HepG2 (cell line): ENCODE results near the gene IL12B. TPM values are rescaled to one million over a fixed set of nuclear protein-coding genes. Genes with fewer than 3 reads are reported as not detected.

ENCODE experiments used
- ATAC-seq: fragments of 200-7000 bp; cut with Tn5 transposase; 3 replicates; pipeline ENCODE4 v1.9.1; 2020; ENCODE audit warnings: mild to moderate bottlenecking, moderate library complexity
- BruUV-seq: library from RNA; stranded (reverse); fragments of 400-500 nt; replicated peaks from 2 replicates; lab custom pipeline; 2021; lab: Mats Ljungman, UMichigan
- CTCF ChIA-PET: fragments of 300-600 bp; formaldehyde crosslinking; extraction: SDS; loops from one replicate; lab custom pipeline; 2021; ENCODE audit warnings: low total read pairs, inconsistent platforms, low intra/inter-chr PET ratio; lab: Yijun Ruan, JAX
- POLR2A ChIA-PET: fragments of 350-600 bp; sonication (Branson Sonifier 250); formaldehyde crosslinking; loops from one replicate; lab custom pipeline; 2020; ENCODE audit warnings: antibody characterized with exemption, inconsistent platforms; lab: Yijun Ruan, JAX
- DNase-seq: peaks from one replicate; pipeline ENCODE4 v3.0.0-alpha.2; 2015; ENCODE audit warnings: low spot score
- FAIRE-seq: peaks from 3 replicates; lab custom pipeline; 2011; peaks lifted over from hg19 to GRCh38; lab: Jason Lieb, UNC
- H2AFZ ChIP-seq: one replicate; pipeline ENCODE4 v1.6.1; 2011; ENCODE audit warnings: low read length, inconsistent platforms
- H3K27ac ChIP-seq: fragments of 300-600 bp; 3 replicates; pipeline ENCODE4 v1.8.0; 2011; ENCODE audit warnings: mixed run types, mild to moderate bottlenecking, mixed read lengths, low read length, inconsistent platforms; ENCODE audit not compliant: insufficient read depth; ENCODE audit errors: extremely low read length
- H3K27me3 ChIP-seq, 2 experiments: fragments of 200-600 bp in 1 of 2; 2 replicates in 1 of 2; 3 replicates in 1 of 2; pipeline versions ENCODE4 v1.6.0 to v1.8.0; 2011; ENCODE audit warnings: low read length in 2 of 2, mild to moderate bottlenecking in 2 of 2, moderate library complexity in 2 of 2, inconsistent platforms in 1 of 2; ENCODE audit not compliant: insufficient read depth in 2 of 2, control insufficient read depth in 1 of 2
- H3K36me3 ChIP-seq, 2 experiments: fragments of 200-600 bp in 1 of 2; replicated peaks in 1 of 2; 2 replicates in 1 of 2; 3 replicates in 1 of 2; pipeline versions ENCODE4 v1.5.1 to v1.8.0; 2011; ENCODE audit warnings: low read length in 2 of 2, inconsistent platforms in 1 of 2; ENCODE audit not compliant: insufficient read depth in 2 of 2, control insufficient read depth in 1 of 2
- H3K4me1 ChIP-seq: 2 replicates; pipeline ENCODE4 v1.5.1; 2012; ENCODE audit warnings: low read length, inconsistent platforms; ENCODE audit not compliant: insufficient read depth
- H3K4me2 ChIP-seq: 2 replicates; pipeline ENCODE4 v1.6.0; 2011; ENCODE audit warnings: low read depth, low read length, inconsistent platforms
- H3K4me3 ChIP-seq, 3 experiments: fragments of 200-600 bp in 1 of 3; sonication (generic), shearing (Covaris generic) in 1 of 3; replicated peaks in 1 of 3; 2 replicates each; pipeline ENCODE4 v1.5.1; 2011 to 2016; ENCODE audit warnings: low read length in 3 of 3, inconsistent platforms in 2 of 3, low read depth in 2 of 3, mild to moderate bottlenecking in 2 of 3, control low read depth in 1 of 3, mixed read lengths in 1 of 3; ENCODE audit not compliant: insufficient read depth in 1 of 3
- H3K79me2 ChIP-seq: one replicate; pipeline ENCODE4 v1.6.1; 2011; ENCODE audit warnings: low read length, inconsistent platforms; ENCODE audit not compliant: insufficient read depth
- H3K9ac ChIP-seq: 2 replicates; pipeline ENCODE4 v1.6.0; 2011; ENCODE audit warnings: mild to moderate bottlenecking, low read depth, low read length, inconsistent platforms; ENCODE audit not compliant: insufficient read depth
- H3K9me3 ChIP-seq: 2 replicates; pipeline ENCODE4 v1.5.1; 2012; ENCODE audit warnings: mild to moderate bottlenecking, low read length
- H4K20me1 ChIP-seq: 2 replicates; pipeline ENCODE4 v1.6.0; 2011; ENCODE audit warnings: inconsistent platforms, mild to moderate bottlenecking, low read length, moderate library complexity; ENCODE audit not compliant: insufficient read depth
- ATF6 ChIP-seq: sonication (generic); formaldehyde crosslinking; conservative IDR thresholded peaks from 2 replicates; pipeline ENCODE4 v1.4.0; 2020; ENCODE audit warnings: missing genetic modification reagents
- HNRNPK ChIP-seq: fragments of 200-400 bp; formaldehyde crosslinking; IDR thresholded peaks from 2 replicates; pipeline ENCODE4 v1.6.1; 2018; ENCODE audit warnings: low read length, low read depth, moderate library complexity, mild to moderate bottlenecking; ENCODE audit not compliant: poor library complexity, severe bottlenecking
- PAX8 ChIP-seq: sonication (generic); formaldehyde crosslinking; IDR thresholded peaks from 2 replicates; pipeline ENCODE4 v1.8.0; 2022; ENCODE audit warnings: mild to moderate bottlenecking, missing genetic modification reagents, borderline replicate concordance
- RFX5 ChIP-seq: IDR thresholded peaks from 2 replicates; pipeline ENCODE4 v1.6.1; 2011; ENCODE audit warnings: low read depth, low read length, improper control_type of control experiment
- RXRB ChIP-seq: IDR thresholded peaks from 2 replicates; pipeline ENCODE4 v1.6.1; 2016; ENCODE audit warnings: borderline replicate concordance, missing genetic modification reagents, missing compliant biosample characterization
- SPEN ChIP-seq: sonication (generic); formaldehyde crosslinking; IDR thresholded peaks from 2 replicates; pipeline ENCODE4 v1.5.1; 2020; ENCODE audit warnings: low read depth, mild to moderate bottlenecking, missing genetic modification reagents
- ZBTB20 ChIP-seq: sonication (generic); formaldehyde crosslinking; IDR thresholded peaks from 2 replicates; pipeline ENCODE4 v1.8.1; 2023; ENCODE audit warnings: missing genetic modification reagents, low read depth, mild to moderate bottlenecking, borderline replicate concordance
- ZNF776 ChIP-seq: sonication (generic); formaldehyde crosslinking; IDR thresholded peaks from 2 replicates; pipeline ENCODE4 v1.4.0; 2020; ENCODE audit warnings: mild to moderate bottlenecking, missing genetic modification reagents
- ZZZ3 ChIP-seq: sonication (generic); formaldehyde crosslinking; IDR thresholded peaks from 2 replicates; pipeline ENCODE4 v1.4.0; 2020; ENCODE audit warnings: missing genetic modification reagents, mild to moderate bottlenecking, borderline replicate concordance
- WGBS: methylation state at CpG from one replicate; pipeline ENCODE4 v1.1.6; 2017; ENCODE audit warnings: low lambda C conversion rate; 5-methylcytosine and 5-hydroxymethylcytosine counted together
- in situ Hi-C: cut with HindIII; loops from 2 replicates; pipeline ENCODE4 v1.10.0; 2017; ENCODE audit warnings: low pct_unique_long_range_greater_than_20kb; ENCODE audit not compliant: extremely low pct_ligation_motif_present
- intact Hi-C: fragments of 100-400 bp; cut with micrococcal nuclease; formaldehyde crosslinking; loops from one replicate; pipeline ENCODE4 v1.10.0; 2022; ENCODE audit not compliant: unreplicated experiment
- polyA plus RNA-seq, 8 experiments: library from polyadenylated mRNA; depleted of rRNA in 3 of 8; stranded (reverse) in 7 of 8; unstranded in 1 of 8; fragments of >200 nt; fragmentation: Illumina TruSeq in 4 of 8; extraction: Trizol in 4 of 8; gene quantifications; 2 replicates each; pipeline versions ENCODE4 v1.2.1 to v1.2.3, GENCODE V29; 2011 to 2016; ENCODE audit warnings: low read depth in 4 of 8, missing spikeins in 1 of 8, mixed read lengths in 1 of 8; ENCODE audit not compliant: insufficient read depth in 1 of 8
- total RNA-seq, 5 experiments: library from RNA; depleted of rRNA; stranded (reverse); fragments of >200 nt; fragmentation: Illumina TruSeq; extraction: Trizol; gene quantifications; 2 replicates each; pipeline ENCODE4 v1.2.3, GENCODE V29; 2016; ENCODE audit warnings: low read depth in 1 of 5
- TF ChIP-seq, protein P1 (sequence below): sonication (generic); formaldehyde crosslinking; IDR thresholded peaks from 2 replicates; pipeline ENCODE4 v1.8.1; 2022; ENCODE audit warnings: mild to moderate bottlenecking, missing genetic modification reagents
- TF ChIP-seq, protein P2 (sequence below): sonication (generic); formaldehyde crosslinking; IDR thresholded peaks from 2 replicates; pipeline ENCODE4 v1.5.1; 2020; ENCODE audit warnings: missing genetic modification reagents, mild to moderate bottlenecking, borderline replicate concordance
- TF ChIP-seq, protein P3 (sequence below): sonication (generic); formaldehyde crosslinking; IDR thresholded peaks from 2 replicates; pipeline ENCODE4 v1.4.0; 2020; ENCODE audit warnings: low read depth, mild to moderate bottlenecking, missing genetic modification reagents
- TF ChIP-seq, protein P4 (sequence below): sonication (generic); formaldehyde crosslinking; IDR thresholded peaks from 2 replicates; pipeline ENCODE4 v1.4.0; 2020; ENCODE audit warnings: missing genetic modification reagents

IL12B gene
- total and polyA plus RNA-seq, 2 of the 13 experiments (the other 11 are each of a cell fraction or from before 2014, with no cell fraction given), result not detected

GRCh38 chr5:159345861-159346260, 15.6 kb upstream of the IL12B start:
- H3K9ac ChIP-seq, result no peak overlapping the region
- FAIRE-seq, result no peak
- TF ChIP-seq RFX5 (no peak), HNRNPK (no peak), ATF6 (CRISPR knock-in tag) (no peak), ZNF776 (no peak), PAX8 (no peak), ZZZ3 (no peak), RXRB (no peak), SPEN (CRISPR knock-in tag) (no peak), ZBTB20 (CRISPR knock-in tag) (no peak)
- TF ChIP-seq, protein P1, sequence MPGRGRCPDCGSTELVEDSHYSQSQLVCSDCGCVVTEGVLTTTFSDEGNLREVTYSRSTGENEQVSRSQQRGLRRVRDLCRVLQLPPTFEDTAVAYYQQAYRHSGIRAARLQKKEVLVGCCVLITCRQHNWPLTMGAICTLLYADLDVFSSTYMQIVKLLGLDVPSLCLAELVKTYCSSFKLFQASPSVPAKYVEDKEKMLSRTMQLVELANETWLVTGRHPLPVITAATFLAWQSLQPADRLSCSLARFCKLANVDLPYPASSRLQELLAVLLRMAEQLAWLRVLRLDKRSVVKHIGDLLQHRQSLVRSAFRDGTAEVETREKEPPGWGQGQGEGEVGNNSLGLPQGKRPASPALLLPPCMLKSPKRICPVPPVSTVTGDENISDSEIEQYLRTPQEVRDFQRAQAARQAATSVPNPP (CRISPR knock-in tag), result no peak
- TF ChIP-seq, protein P2, sequence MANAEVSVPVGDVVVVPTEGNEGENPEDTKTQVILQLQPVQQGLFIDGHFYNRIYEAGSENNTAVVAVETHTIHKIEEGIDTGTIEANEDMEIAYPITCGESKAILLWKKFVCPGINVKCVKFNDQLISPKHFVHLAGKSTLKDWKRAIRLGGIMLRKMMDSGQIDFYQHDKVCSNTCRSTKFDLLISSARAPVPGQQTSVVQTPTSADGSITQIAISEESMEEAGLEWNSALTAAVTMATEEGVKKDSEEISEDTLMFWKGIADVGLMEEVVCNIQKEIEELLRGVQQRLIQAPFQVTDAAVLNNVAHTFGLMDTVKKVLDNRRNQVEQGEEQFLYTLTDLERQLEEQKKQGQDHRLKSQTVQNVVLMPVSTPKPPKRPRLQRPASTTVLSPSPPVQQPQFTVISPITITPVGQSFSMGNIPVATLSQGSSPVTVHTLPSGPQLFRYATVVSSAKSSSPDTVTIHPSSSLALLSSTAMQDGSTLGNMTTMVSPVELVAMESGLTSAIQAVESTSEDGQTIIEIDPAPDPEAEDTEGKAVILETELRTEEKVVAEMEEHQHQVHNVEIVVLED (CRISPR knock-in tag), result no peak
- TF ChIP-seq, protein P3, sequence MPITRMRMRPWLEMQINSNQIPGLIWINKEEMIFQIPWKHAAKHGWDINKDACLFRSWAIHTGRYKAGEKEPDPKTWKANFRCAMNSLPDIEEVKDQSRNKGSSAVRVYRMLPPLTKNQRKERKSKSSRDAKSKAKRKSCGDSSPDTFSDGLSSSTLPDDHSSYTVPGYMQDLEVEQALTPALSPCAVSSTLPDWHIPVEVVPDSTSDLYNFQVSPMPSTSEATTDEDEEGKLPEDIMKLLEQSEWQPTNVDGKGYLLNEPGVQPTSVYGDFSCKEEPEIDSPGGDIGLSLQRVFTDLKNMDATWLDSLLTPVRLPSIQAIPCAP (CRISPR knock-in tag), result no peak
- TF ChIP-seq, protein P4, sequence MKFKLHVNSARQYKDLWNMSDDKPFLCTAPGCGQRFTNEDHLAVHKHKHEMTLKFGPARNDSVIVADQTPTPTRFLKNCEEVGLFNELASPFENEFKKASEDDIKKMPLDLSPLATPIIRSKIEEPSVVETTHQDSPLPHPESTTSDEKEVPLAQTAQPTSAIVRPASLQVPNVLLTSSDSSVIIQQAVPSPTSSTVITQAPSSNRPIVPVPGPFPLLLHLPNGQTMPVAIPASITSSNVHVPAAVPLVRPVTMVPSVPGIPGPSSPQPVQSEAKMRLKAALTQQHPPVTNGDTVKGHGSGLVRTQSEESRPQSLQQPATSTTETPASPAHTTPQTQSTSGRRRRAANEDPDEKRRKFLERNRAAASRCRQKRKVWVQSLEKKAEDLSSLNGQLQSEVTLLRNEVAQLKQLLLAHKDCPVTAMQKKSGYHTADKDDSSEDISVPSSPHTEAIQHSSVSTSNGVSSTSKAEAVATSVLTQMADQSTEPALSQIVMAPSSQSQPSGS, result no peak
- BruUV-seq, result no TSS peak
- no peak overlapping the region for H2AFZ ChIP-seq
- no peak overlapping the region for H3K27ac ChIP-seq
- no peak for ATAC-seq
- no peak for DNase-seq
- H3K79me2 ChIP-seq, result no peaks in the 10 kb centered on the region
- CTCF ChIA-PET, result no interaction called here
- in situ Hi-C loops, result no loop called here
- no peaks in the 10 kb centered on the region for H3K36me3 ChIP-seq
- intact Hi-C loops, result no loop called here
- 46% methylated on average over 4 of the region's 4 CpGs for WGBS
- no peak overlapping the region for H3K4me2 ChIP-seq
- H3K4me3 ChIP-seq, result no peak overlapping the region
- POLR2A ChIA-PET, result no interaction called here
- no peaks in the 10 kb centered on the region for H3K9me3 ChIP-seq
- H3K27me3 ChIP-seq, result 0 out of 5 replicates have a peak, but pooled peaks cover 0 to 1% of the 10 kb centered on the region in 2 experiments
- H4K20me1 ChIP-seq, result no peaks in the 10 kb centered on the region
- H3K4me1 ChIP-seq, result peaks cover 10% of the 10 kb centered on the region
